Measurements from ENCODE around the gene CDON.

DNA sequence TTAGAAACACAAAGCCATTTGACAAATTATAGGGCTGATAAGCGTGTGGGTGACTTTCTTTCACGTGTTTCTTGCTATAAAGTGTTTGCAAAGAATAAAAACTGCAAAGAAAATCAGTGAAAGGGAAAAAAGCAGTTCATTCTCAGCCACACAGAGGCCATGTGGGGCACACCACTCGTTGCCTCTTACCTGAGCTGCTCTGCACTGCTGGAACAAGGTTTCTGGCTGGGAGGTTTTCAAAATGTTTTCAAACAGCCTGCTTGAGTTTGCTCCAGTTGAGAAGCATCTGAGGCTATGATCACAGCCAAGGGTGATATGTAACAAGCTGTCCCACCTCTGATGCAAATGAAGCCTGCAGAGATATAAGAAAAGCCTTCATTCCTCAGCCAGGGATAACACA is 131.6 kb downstream of the CDON start:
- TF ChIP-seq EZH2 (IDR thresholded peaks at IDR 0.05): no peak
- no peak for TF ChIP-seq POLR2AphosphoS5 (IDR thresholded peaks at IDR 0.05; ENCODE audit: borderline replicate concordance, low read depth, low read length)
- no peak for TF ChIP-seq FOXP2 (optimal IDR thresholded peaks at IDR 0.05; ENCODE audit: control extremely low read depth, extremely low read length, insufficient read depth)

Measured in SK-N-MC (cell line).